Measurements from ENCODE around the gene ADAD2. TPM values are rescaled to one million over a fixed set of nuclear protein-coding genes. Genes with fewer than 3 reads are reported as not detected.

Gene ADAD2
- total RNA-seq, 1 donor from 2014 or later, result not detected

DNA sequence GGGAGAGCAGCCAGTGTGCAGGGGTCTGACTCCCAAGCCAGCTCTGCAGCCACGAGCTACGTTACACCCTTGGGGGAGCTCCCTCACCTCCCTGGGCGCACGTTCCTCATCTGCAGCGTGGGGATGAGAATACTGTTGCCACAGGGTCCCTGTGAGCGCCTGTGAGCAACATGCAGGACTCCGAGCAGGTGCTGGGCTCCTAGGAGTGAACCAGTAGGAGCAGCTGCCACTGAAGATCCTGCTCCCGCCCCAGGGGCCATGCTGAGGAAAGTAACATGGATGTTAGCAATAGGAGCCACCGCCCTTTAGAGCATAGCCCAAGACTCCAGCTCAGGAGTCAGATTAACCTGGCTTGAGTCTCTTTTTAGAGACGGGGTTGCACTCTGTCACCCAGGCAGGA is 29.9 kb upstream of the ADAD2 start:
- DNase-seq (ENCODE audit: low spot score), result no peak
- H3F3A ChIP-seq (ENCODE audit: low read depth), result no peaks in the 10 kb centered on the region
- H4K20me1 ChIP-seq (ENCODE audit: low read depth), result no peaks in the 10 kb centered on the region
- Mint-ChIP-seq H3K36me3 (no peaks in the 10 kb centered on the region), H3K9me3 (no peaks in the 10 kb centered on the region), H3K27ac (no peak overlapping the region), H3K4me1 (peaks cover 11% of the 10 kb centered on the region), H3K27me3 (ENCODE audit: insufficient read depth, low read depth) (peaks cover 3% of the 10 kb centered on the region), H3K4me3 (no peak overlapping the region)
- TF ChIP-seq, protein P1, sequence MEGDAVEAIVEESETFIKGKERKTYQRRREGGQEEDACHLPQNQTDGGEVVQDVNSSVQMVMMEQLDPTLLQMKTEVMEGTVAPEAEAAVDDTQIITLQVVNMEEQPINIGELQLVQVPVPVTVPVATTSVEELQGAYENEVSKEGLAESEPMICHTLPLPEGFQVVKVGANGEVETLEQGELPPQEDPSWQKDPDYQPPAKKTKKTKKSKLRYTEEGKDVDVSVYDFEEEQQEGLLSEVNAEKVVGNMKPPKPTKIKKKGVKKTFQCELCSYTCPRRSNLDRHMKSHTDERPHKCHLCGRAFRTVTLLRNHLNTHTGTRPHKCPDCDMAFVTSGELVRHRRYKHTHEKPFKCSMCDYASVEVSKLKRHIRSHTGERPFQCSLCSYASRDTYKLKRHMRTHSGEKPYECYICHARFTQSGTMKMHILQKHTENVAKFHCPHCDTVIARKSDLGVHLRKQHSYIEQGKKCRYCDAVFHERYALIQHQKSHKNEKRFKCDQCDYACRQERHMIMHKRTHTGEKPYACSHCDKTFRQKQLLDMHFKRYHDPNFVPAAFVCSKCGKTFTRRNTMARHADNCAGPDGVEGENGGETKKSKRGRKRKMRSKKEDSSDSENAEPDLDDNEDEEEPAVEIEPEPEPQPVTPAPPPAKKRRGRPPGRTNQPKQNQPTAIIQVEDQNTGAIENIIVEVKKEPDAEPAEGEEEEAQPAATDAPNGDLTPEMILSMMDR (IDR thresholded peaks at IDR 0.05), result no peak
- TF ChIP-seq EZH2phosphoT487 (IDR thresholded peaks at IDR 0.05), result no peak
- no peak for TF ChIP-seq EZH2 (IDR thresholded peaks at IDR 0.05)
- H3K4me3 ChIP-seq, result no peak overlapping the region
- no peaks in the 10 kb centered on the region for H3K36me3 ChIP-seq
- H2AFZ ChIP-seq (replicated peaks), result no peak overlapping the region
- no peak overlapping the region for H3K27ac ChIP-seq
- H3K79me2 ChIP-seq (ENCODE audit: low read depth), result no peaks in the 10 kb centered on the region
- no peaks in the 10 kb centered on the region for H3K27me3 ChIP-seq
- no peak overlapping the region for H3K9ac ChIP-seq
- no peak overlapping the region for H3K4me2 ChIP-seq
- H3K4me1 ChIP-seq, result no peaks in the 10 kb centered on the region
- H3K9me3 ChIP-seq (ENCODE audit: low read depth), result no peaks in the 10 kb centered on the region

DNA sequence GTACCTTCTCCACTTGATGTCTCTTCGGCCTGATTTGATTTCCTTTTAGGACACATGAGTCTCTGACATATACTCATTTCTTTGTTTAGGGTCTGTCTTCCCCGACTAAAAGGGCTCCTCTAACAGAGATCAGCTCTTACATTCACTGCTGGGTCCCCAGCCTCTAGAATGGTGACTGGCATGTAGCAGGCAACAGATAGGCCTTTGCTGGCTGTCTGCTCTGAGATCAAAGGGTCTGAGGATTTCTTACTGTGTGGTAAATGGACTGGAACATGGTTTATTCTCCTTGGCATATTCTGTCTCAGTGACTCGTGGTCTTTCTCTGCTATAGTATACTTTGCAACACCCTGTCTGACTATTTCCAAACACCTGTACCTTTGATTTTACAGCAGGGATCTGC is 29.2 kb upstream of the ADAD2 start:
- Histone ChIP-seq H4K20me1 (ENCODE audit: low read depth) (no peaks in the 10 kb centered on the region), H3K79me2 (ENCODE audit: low read depth) (no peaks in the 10 kb centered on the region), H3F3A (ENCODE audit: low read depth) (no peaks in the 10 kb centered on the region), H3K27ac (no peak overlapping the region), H3K9me3 (ENCODE audit: low read depth) (no peaks in the 10 kb centered on the region), H3K4me2 (no peak overlapping the region), H3K4me1 (no peaks in the 10 kb centered on the region), H3K27me3 (no peaks in the 10 kb centered on the region), H3K4me3 (no peak overlapping the region), H2AFZ (replicated peaks) (no peak overlapping the region), H3K9ac (peak overlapping the region; percentile 32), H3K36me3 (no peaks in the 10 kb centered on the region)
- Mint-ChIP-seq H3K9me3 (no peaks in the 10 kb centered on the region), H3K4me1 (peaks cover 11% of the 10 kb centered on the region), H3K36me3 (no peaks in the 10 kb centered on the region), H3K27me3 (ENCODE audit: insufficient read depth, low read depth) (peaks cover 3% of the 10 kb centered on the region), H3K27ac (peak overlapping the region; percentile 17), H3K4me3 (no peak overlapping the region)
- no peak for TF ChIP-seq EZH2 (IDR thresholded peaks at IDR 0.05)
- no peak for TF ChIP-seq EZH2phosphoT487 (IDR thresholded peaks at IDR 0.05)
- TF ChIP-seq, protein P1 (IDR thresholded peaks at IDR 0.05), result no peak
- no peak for DNase-seq (ENCODE audit: low spot score)

DNA sequence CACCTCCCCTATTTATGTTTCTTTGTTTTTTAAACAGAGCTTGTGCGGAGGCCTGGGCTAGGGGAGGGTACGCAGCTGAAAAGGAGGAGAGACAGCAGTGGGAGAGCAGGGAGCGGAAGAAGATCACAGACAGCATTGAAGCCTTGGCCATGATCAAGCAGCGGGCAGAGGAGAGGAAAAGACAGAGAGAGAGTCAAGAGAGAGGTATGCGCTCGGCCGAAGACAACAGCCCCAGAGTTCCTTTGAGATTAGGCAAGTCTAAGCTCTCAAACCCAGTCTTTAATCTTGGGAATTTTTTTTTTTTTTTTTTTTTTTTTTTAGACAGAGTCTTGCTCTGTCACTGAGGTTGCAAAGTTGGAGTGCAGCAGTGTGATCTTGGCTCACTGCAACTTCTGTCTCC is 25.2 kb upstream of the ADAD2 start:
- H3K27ac ChIP-seq, result no peak overlapping the region
- TF ChIP-seq EZH2phosphoT487 (IDR thresholded peaks at IDR 0.05) (no peak), EZH2 (IDR thresholded peaks at IDR 0.05) (no peak)
- TF ChIP-seq, protein P1 (IDR thresholded peaks at IDR 0.05), result no peak
- no peak overlapping the region for H3K4me3 Mint-ChIP-seq
- H3K4me1 Mint-ChIP-seq, result peaks cover 9% of the 10 kb centered on the region
- H3K27ac Mint-ChIP-seq, result no peak overlapping the region
- no peaks in the 10 kb centered on the region for H3K27me3 ChIP-seq
- H3K36me3 Mint-ChIP-seq, result no peaks in the 10 kb centered on the region
- H3K9ac ChIP-seq, result no peak overlapping the region
- H3K4me1 ChIP-seq, result no peaks in the 10 kb centered on the region
- H3K9me3 ChIP-seq (ENCODE audit: low read depth), result no peaks in the 10 kb centered on the region
- peaks cover 3% of the 10 kb centered on the region for H3K27me3 Mint-ChIP-seq (ENCODE audit: insufficient read depth, low read depth)
- H3K9me3 Mint-ChIP-seq, result no peaks in the 10 kb centered on the region
- no peaks in the 10 kb centered on the region for H3F3A ChIP-seq (ENCODE audit: low read depth)
- no peaks in the 10 kb centered on the region for H4K20me1 ChIP-seq (ENCODE audit: low read depth)
- H3K4me3 ChIP-seq, result no peak overlapping the region
- no peaks in the 10 kb centered on the region for H3K79me2 ChIP-seq (ENCODE audit: low read depth)
- H3K36me3 ChIP-seq, result no peaks in the 10 kb centered on the region
- DNase-seq (ENCODE audit: low spot score), result no peak
- H3K4me2 ChIP-seq, result no peak overlapping the region
- no peak overlapping the region for H2AFZ ChIP-seq (replicated peaks)
